Lower leg skin (tissue), 4 donors: Measurements from ENCODE around the gene JAK1. TPM values are rescaled to one million over a fixed set of nuclear protein-coding genes. Genes with fewer than 3 reads are reported as not detected.

Experiments used
- DNase-seq, 2 donors: peaks; one replicate each; pipeline ENCODE4 v3.0.0-alpha.2; 2019; ENCODE audit warnings: low spot score in 2 of 2
- H3K4me3 ChIP-seq: fragments of 200-600 bp; sonication (generic); 2 replicates; pipeline ENCODE4 v1.5.1; 2017; ENCODE audit warnings: mild to moderate bottlenecking, low read depth; ENCODE audit not compliant: poor library complexity, severe bottlenecking
- CTCF ChIP-seq, 3 donors: fragments of 450-650 bp; IDR thresholded peaks; one replicate each; pipeline ENCODE4 v1.5.1; 2016; ENCODE audit warnings: antibody characterized with exemption in 3 of 3, mild to moderate bottlenecking in 3 of 3, moderate library complexity in 2 of 3
- POLR2A ChIP-seq, 2 donors: fragments of 450-650 bp; IDR thresholded peaks; one replicate each; pipeline ENCODE4 v1.6.1; 2016 to 2017; ENCODE audit warnings: antibody characterized with exemption in 2 of 2, mild to moderate bottlenecking in 1 of 2, moderate library complexity in 1 of 2
- WGBS, 2 donors: methylation state at CpG; one replicate each; pipeline ENCODE4 v1.1.5; 2018; 5-methylcytosine and 5-hydroxymethylcytosine counted together
- intact Hi-C: fragments of 100-400 bp; cut with DNase I; formaldehyde crosslinking; loops from one replicate; pipeline ENCODE4 v1.15.0; 2023; ENCODE audit warnings: low total_unique reads
- total RNA-seq, 4 donors: library from RNA; depleted of rRNA; stranded (reverse); fragments of >200 nt; gene quantifications; one replicate each; pipeline ENCODE4 v1.1.0, GENCODE V29; 2016

Gene JAK1
- total RNA-seq, 4 donors from 2014 or later = 97.1 to 159 (median 129) TPM

GRCh38 chr1:64959986-64960385 is 6.4 kb downstream of the JAK1 start:
- no peak overlapping the region for H3K4me3 ChIP-seq
- no peak for DNase-seq
- intact Hi-C loops = no loop called here
- TF ChIP-seq POLR2A (IDR thresholded peaks at IDR 0.05) (no peak), CTCF (IDR thresholded peaks at IDR 0.05) (no peak)
- 93% methylated on average over 6 of the region's 6 CpGs for WGBS, 2 donors

GRCh38 chr1:64956733-64957441 is 9.5 kb downstream of the JAK1 start:
- H3K4me3 ChIP-seq = no peak overlapping the region
- intact Hi-C loops = no loop called here
- TF ChIP-seq CTCF (IDR thresholded peaks at IDR 0.05) (no peak), POLR2A (IDR thresholded peaks at IDR 0.05) (no peak)
- no peak for DNase-seq
- WGBS, 2 donors = 79 to 80% methylated on average over 3 of the region's 3 CpGs

- no peak overlapping the region for H3K4me3 ChIP-seq
- DNase-seq = no peak
- 70 to 81% methylated on average over 3 of the region's 3 CpGs for WGBS, 2 donors
- TF ChIP-seq CTCF (IDR thresholded peaks at IDR 0.05) = no peak
- TF ChIP-seq POLR2A (IDR thresholded peaks at IDR 0.05) = no peak
- intact Hi-C loops = no loop called here
These were observed 10.2 kb downstream of the JAK1 start for GRCh38 chr1:64956010-64956640.

GRCh38 chr1:64955097-64956009 is 11.0 kb downstream of the JAK1 start:
- no peak for DNase-seq
- WGBS, 2 donors = 71 to 72% methylated on average over 14 of the region's 14 CpGs
- H3K4me3 ChIP-seq = no peak overlapping the region
- intact Hi-C loops = no loop called here
- no peak for TF ChIP-seq POLR2A (IDR thresholded peaks at IDR 0.05)
- TF ChIP-seq CTCF (IDR thresholded peaks at IDR 0.05) = no peak

- H3K4me3 ChIP-seq = no peak overlapping the region
- DNase-seq = no peak
- intact Hi-C loops = no loop called here
- 80% methylated on average over 6 of the region's 6 CpGs for WGBS, 2 donors
- TF ChIP-seq CTCF (IDR thresholded peaks at IDR 0.05) = no peak
- no peak for TF ChIP-seq POLR2A (IDR thresholded peaks at IDR 0.05)
These were observed 13.1 kb downstream of the JAK1 start for GRCh38 chr1:64953241-64953640.
